NCI-H2171 (cell line): Measurements from ENCODE around the gene TNKS1BP1.
A peak's percentile ranks its signal among the peaks of the same experiment; 100 is the strongest.

ENCODE experiments used
- DNase-seq: peaks from one replicate; lab custom pipeline; 2025; lab: John Stamatoyannopoulos, UW

TNKS1BP1 gene

GRCh38 chr11:57330029-57330428 is 5.3 kb upstream of the TNKS1BP1 start:
- DNase-seq: no peak

GRCh38 chr11:57327721-57328120 is 3.0 kb upstream of the TNKS1BP1 start:
- no peak for DNase-seq

GRCh38 chr11:57325735-57326048 is 940 bp upstream of the TNKS1BP1 start:
- no peak for DNase-seq

GRCh38 chr11:57324154-57324885 is 432 bp downstream of the TNKS1BP1 start:
- peak; percentile 68 for DNase-seq

GRCh38 chr11:57323855-57324153 is 948 bp downstream of the TNKS1BP1 start:
- no peak for DNase-seq

- no peak for DNase-seq
Observed at GRCh38 chr11:57323167-57323854, 1.4 kb downstream of the TNKS1BP1 start.

- DNase-seq: peak; percentile 73
Observed at GRCh38 chr11:57322256-57323166, 2.2 kb downstream of the TNKS1BP1 start.

GRCh38 chr11:57321388-57322255 is 3.1 kb downstream of the TNKS1BP1 start:
- DNase-seq: no peak

GRCh38 chr11:57320719-57321387 is 3.9 kb downstream of the TNKS1BP1 start:
- no peak for DNase-seq

- no peak for DNase-seq
Observed at GRCh38 chr11:57320067-57320718, 4.6 kb downstream of the TNKS1BP1 start.

GRCh38 chr11:57318178-57318577 is 6.6 kb downstream of the TNKS1BP1 start:
- no peak for DNase-seq

GRCh38 chr11:57316017-57316416 is 8.7 kb downstream of the TNKS1BP1 start:
- DNase-seq: no peak

- DNase-seq: no peak
Observed at GRCh38 chr11:57315491-57315890, 9.3 kb downstream of the TNKS1BP1 start.

- DNase-seq: no peak
Observed at GRCh38 chr11:57314221-57314973, 10.4 kb downstream of the TNKS1BP1 start.

- no peak for DNase-seq
Observed at GRCh38 chr11:57313788-57314135, 11.0 kb downstream of the TNKS1BP1 start.

GRCh38 chr11:57313071-57313787 is 11.5 kb downstream of the TNKS1BP1 start:
- no peak for DNase-seq

- DNase-seq: no peak
Observed at GRCh38 chr11:57312511-57313021, 12.2 kb downstream of the TNKS1BP1 start.

GRCh38 chr11:57311109-57311936 is 13.4 kb downstream of the TNKS1BP1 start:
- peak; percentile 87 for DNase-seq
